ENCODE measurements around the gene CTDSP2. TPM values are rescaled to one million over a fixed set of nuclear protein-coding genes. Genes with fewer than 3 reads are reported as not detected.

The CTDSP2 gene
- total and polyA plus RNA-seq, 2 donors (not counting 3 experiments of a cell fraction or from before 2014, with no cell fraction given), result 142 to 146 TPM

DNA sequence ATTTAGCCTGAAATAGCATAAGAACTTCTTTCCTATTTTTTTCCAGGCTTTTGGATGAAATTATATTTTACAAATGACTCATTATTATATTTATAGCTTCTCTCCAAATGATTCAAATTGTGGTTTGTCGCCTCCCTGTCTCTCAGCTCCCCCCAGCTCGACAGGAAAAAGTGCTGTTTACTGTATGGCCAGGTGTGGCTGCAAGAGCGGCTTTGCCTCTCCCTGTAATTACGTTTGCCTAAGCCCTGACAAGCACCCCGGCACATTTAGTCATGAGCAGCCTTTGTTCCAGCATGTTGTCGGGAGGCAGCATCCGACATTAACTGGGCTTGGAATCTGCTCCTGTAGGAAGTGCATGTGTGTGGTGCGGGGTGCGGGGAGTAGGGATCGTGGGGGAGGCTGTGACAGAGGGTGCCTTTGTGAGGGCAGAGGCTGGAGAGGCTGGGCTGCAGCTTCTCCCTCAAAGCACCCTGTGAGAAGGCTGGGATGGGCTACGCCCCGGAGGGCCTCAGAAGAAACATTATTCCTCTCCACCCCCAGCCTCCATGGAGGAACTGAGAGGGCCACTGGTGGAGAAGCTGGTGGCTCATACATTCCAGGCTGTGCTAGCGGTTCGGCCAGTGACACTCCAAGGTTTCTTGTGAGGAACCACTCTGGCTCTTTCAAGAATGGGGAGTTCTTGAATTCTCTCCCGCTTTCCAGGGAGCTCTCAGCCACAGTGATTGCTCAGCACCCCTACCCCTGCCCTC is 42.1 kb upstream of the CTDSP2 start:
- H3K9ac ChIP-seq (replicated peaks; ENCODE audit: extremely low read depth, insufficient read depth, low read length), result peak overlapping the region; percentile 26
- intact Hi-C loops (cut with micrococcal nuclease), result loop anchor here (1.0 to 2.0 kb wide), 2 partner anchors 23 to 52 kb away; no protein-coding TSS in a partner anchor
- peak; percentile 32 for TF ChIP-seq FOS (IDR thresholded peaks at IDR 0.05; ENCODE audit: borderline replicate concordance, insufficient read depth, low read length)
- TF ChIP-seq MAX (IDR thresholded peaks at IDR 0.05; ENCODE audit: insufficient read depth, insufficient read length), result no peak
- TF ChIP-seq JUN (IDR thresholded peaks at IDR 0.05; ENCODE audit: borderline replicate concordance, insufficient read depth, insufficient read length, low read depth), result no peak
- TF ChIP-seq POLR2AphosphoS5 (IDR thresholded peaks at IDR 0.05; ENCODE audit: insufficient read depth, low read depth, low read length), result no peak
- peaks cover 17% of the 10 kb centered on the region for H3K4me1 ChIP-seq (ENCODE audit: control insufficient read depth, extremely low read depth, insufficient read depth, low read length)
- FAIRE-seq, result peak; percentile 83
- H3K9me1 ChIP-seq (replicated peaks; ENCODE audit: control insufficient read depth, extremely low read depth, insufficient read depth, low read length), result no peaks in the 10 kb centered on the region
- CTCF ChIA-PET, result interaction anchor here (0.9 to 3.7 kb wide), 8 partner anchors 9 to 56 kb away, joined by 3 to 18 read pairs (median 4); no protein-coding TSS in a partner anchor
- no TSS peak for BruUV-seq (replicated peaks)
- H2AFZ ChIP-seq (ENCODE audit: low read depth, low read length), result peak overlapping the region; percentile 29
- POLR2A ChIA-PET, result interaction anchor here (0.8 to 1.8 kb wide), 3 partner anchors 8 to 23 kb away, joined by 3 to 8 read pairs (median 3); no protein-coding TSS in a partner anchor
- no peaks in the 10 kb centered on the region for H3K9me3 ChIP-seq (replicated peaks; ENCODE audit: control insufficient read depth, insufficient read depth, low read length)
- peak overlapping the region; percentile 54 for H3K4me2 ChIP-seq (ENCODE audit: insufficient read depth, low read length)
- H3K36me3 ChIP-seq (ENCODE audit: control insufficient read depth in 2 of 2, extremely low read depth in 1 of 2, insufficient read depth in 2 of 2, low read length in 2 of 2), result no peaks in the 10 kb centered on the region
- no peak overlapping the region for H3K27ac ChIP-seq (ENCODE audit: insufficient read depth, low read depth, low read length)
- no peaks in the 10 kb centered on the region for H4K20me1 ChIP-seq (replicated peaks; ENCODE audit: control insufficient read depth, extremely low read depth, insufficient read depth, low read length)
- no peaks in the 10 kb centered on the region for H3K27me3 ChIP-seq (ENCODE audit: control insufficient read depth in 2 of 2, insufficient read depth in 2 of 2, low read length in 2 of 2)
- dilution Hi-C loops (cut with MboI; ENCODE audit: extremely low pct_ligation_motif_present, low sequenced_read_pairs), result no loop called here
- H3K4me3 ChIP-seq (replicated peaks in 1 of 3; ENCODE audit: insufficient read depth in 1 of 3, low read depth in 1 of 3, low read length in 3 of 3), result no peak overlapping the region
- DNase-seq (ENCODE audit: low read depth, low spot score), result peak; percentile 56
- no peaks in the 10 kb centered on the region for H3K79me2 ChIP-seq (ENCODE audit: control insufficient read depth, insufficient read depth, low read length)
